Astrocyte of the spinal cord (primary cell): ENCODE results near the gene MED10.

ENCODE experiments used
- DNase-seq: peaks from one replicate; pipeline ENCODE4 v3.0.0; 2011; ENCODE audit warnings: low read depth, low spot score
- H3K4me3 ChIP-seq: 2 replicates; pipeline ENCODE4 v1.5.1; 2011; ENCODE audit warnings: low read depth, mild to moderate bottlenecking, low read length, moderate library complexity
- in situ Hi-C: cut with HindIII; loops from 2 replicates; pipeline ENCODE4 v1.10.0; 2017; ENCODE audit warnings: low sequenced_read_pairs
- TF ChIP-seq, protein P1 (sequence below): IDR thresholded peaks from 2 replicates; pipeline ENCODE4 v1.5.1; 2012; ENCODE audit warnings: low read depth, mild to moderate bottlenecking, low read length, inconsistent platforms

MED10 gene

DNA sequence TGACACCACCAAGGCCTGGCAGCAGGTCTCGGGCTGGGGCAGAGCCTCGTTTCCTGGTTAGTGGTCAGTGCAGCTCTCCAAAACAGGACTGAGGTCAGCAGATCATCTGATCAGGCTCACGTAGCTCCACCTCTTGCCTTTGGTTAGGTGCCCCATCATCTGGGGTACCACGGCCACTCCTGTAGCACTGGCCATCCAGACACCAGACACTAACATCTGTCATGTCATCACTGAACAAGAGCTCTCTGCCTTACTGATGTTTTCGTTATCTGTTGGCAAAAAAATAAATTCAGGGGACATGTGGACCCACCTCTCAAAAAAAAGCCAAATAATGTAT lies 29.9 kb upstream of the MED10 start:
- no peak overlapping the region for H3K4me3 ChIP-seq
- DNase-seq, result no peak
- TF ChIP-seq, protein P1, sequence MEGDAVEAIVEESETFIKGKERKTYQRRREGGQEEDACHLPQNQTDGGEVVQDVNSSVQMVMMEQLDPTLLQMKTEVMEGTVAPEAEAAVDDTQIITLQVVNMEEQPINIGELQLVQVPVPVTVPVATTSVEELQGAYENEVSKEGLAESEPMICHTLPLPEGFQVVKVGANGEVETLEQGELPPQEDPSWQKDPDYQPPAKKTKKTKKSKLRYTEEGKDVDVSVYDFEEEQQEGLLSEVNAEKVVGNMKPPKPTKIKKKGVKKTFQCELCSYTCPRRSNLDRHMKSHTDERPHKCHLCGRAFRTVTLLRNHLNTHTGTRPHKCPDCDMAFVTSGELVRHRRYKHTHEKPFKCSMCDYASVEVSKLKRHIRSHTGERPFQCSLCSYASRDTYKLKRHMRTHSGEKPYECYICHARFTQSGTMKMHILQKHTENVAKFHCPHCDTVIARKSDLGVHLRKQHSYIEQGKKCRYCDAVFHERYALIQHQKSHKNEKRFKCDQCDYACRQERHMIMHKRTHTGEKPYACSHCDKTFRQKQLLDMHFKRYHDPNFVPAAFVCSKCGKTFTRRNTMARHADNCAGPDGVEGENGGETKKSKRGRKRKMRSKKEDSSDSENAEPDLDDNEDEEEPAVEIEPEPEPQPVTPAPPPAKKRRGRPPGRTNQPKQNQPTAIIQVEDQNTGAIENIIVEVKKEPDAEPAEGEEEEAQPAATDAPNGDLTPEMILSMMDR, result no peak
- in situ Hi-C loops, result no loop called here

GRCh38 chr5:6407558-6408259 lies 29.4 kb upstream of the MED10 start:
- no peak overlapping the region for H3K4me3 ChIP-seq
- TF ChIP-seq, protein P1, result no peak
- in situ Hi-C loops, result no loop called here
- DNase-seq, result no peak

DNA sequence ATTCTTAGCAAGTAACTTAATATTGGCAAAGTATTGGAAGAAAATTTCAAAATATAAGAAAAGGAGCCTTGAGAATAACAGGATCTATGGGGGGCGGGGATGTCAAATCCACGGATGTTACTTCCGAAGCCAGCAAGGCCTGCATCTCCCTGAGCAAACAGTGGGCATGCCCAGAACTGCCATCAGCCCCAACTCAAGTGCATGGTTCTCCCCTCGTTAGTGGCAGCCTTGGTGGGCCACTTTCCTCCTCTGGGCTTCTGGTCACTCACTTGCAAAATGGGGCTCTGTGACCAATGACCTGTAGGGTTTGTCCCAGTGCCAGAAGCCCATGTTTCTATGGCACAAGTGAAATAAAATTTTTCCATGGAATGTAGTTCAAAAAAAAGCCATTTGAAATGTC lies 27.2 kb upstream of the MED10 start:
- DNase-seq, result no peak
- in situ Hi-C loops, result no loop called here
- TF ChIP-seq, protein P1, result no peak
- H3K4me3 ChIP-seq, result no peak overlapping the region

GRCh38 chr5:6404129-6404528 lies 25.8 kb upstream of the MED10 start:
- no peak overlapping the region for H3K4me3 ChIP-seq
- TF ChIP-seq, protein P1, result no peak
- in situ Hi-C loops, result no loop called here
- DNase-seq, result no peak

DNA sequence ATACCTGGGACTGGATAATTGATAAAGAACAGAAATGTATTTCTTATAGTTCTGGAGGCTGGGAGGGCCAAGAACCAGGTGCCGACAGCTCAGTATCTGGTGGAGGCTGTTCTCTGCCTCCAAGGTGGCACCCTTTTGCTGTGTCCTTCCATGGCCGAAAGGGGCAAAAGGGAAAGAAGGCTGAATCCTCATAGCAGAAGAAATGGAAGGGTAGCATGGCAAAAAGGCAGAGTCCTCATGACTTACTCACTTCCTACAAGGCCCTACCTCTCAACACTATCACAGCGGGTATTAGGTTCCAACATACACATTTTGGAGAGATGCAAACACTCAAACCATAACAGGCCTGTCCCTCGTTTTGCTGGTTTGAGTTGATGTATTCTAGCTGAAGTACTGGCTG lies 25.1 kb upstream of the MED10 start:
- TF ChIP-seq, protein P1, result no peak
- in situ Hi-C loops, result no loop called here
- no peak for DNase-seq
- no peak overlapping the region for H3K4me3 ChIP-seq

DNA sequence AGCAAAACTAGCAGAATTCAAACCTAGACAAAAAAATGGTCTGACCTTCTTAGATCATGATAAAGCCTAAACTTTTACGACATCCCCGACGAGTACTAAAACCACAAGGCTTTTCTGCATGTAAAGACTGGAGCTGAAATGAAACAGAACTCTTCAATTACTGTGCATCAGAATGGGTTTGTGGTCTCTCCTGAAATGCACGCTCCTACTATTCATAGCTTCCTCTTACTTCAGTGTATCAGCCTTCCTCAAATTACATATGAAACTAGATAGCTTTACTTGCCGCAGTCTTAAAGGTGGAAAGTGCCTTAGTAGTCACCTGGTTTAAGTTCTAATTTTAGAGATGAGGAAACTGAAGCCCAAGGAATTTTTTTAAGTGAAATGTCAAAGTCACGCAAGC lies 24.6 kb upstream of the MED10 start:
- no peak for DNase-seq
- in situ Hi-C loops, result no loop called here
- no peak overlapping the region for H3K4me3 ChIP-seq
- TF ChIP-seq, protein P1, result no peak
